ENCODE results near the gene TADA2B.

GRCh38 chr4:7066006-7066405 is 22.8 kb downstream of the TADA2B start:
- TF ChIP-seq PYGO2 (tag; IDR thresholded peaks at IDR 0.05) (no peak), ZNF12 (CRISPR knock-in tag; IDR thresholded peaks at IDR 0.05) (no peak), USF1 (CRISPR knock-in tag; IDR thresholded peaks at IDR 0.05) (no peak), FOXK1 (CRISPR knock-in tag; IDR thresholded peaks at IDR 0.05; ENCODE audit: borderline replicate concordance) (no peak), MXI1 (IDR thresholded peaks at IDR 0.05; ENCODE audit: low read depth, low read length) (no peak), ZNF121 (CRISPR knock-in tag; conservative IDR thresholded peaks at IDR 0.05) (no peak), ATF2 (CRISPR knock-in tag; IDR thresholded peaks at IDR 0.05) (no peak), CTCF (IDR thresholded peaks at IDR 0.05 in 2 of 3, conservative IDR thresholded peaks at IDR 0.05 in 1 of 3; ENCODE audit: insufficient read depth in 2 of 3, low read depth in 1 of 3, low read length in 3 of 3) (no peak), EP300 (IDR thresholded peaks at IDR 0.05; ENCODE audit: low read length) (no peak), CXXC5 (CRISPR knock-in tag; IDR thresholded peaks at IDR 0.05) (no peak)

Measured in K562 (cell line).